H9 (cell line): ENCODE measurements around the gene CEP126. TPM values are rescaled to one million over a fixed set of nuclear protein-coding genes. Genes with fewer than 3 reads are reported as not detected.

Source experiments
- DNase-seq: peaks from one replicate; pipeline ENCODE4 v3.0.0-alpha.2; 2017
- H2AFZ ChIP-seq: one replicate; pipeline ENCODE4 v1.6.1; 2013; ENCODE audit warnings: mild to moderate bottlenecking, low read length, control low read depth, moderate library complexity
- H2AK5ac ChIP-seq: 2 replicates; pipeline ENCODE4 v1.6.1; 2013; ENCODE audit warnings: low read length, control low read depth, mixed read lengths; ENCODE audit not compliant: insufficient read length
- H2BK120ac ChIP-seq: one replicate; pipeline ENCODE4 v1.6.1; 2013; ENCODE audit warnings: low read depth, mild to moderate bottlenecking, low read length, control low read depth, inconsistent platforms; ENCODE audit not compliant: poor library complexity, severe bottlenecking
- H2BK12ac ChIP-seq: 2 replicates; pipeline ENCODE4 v1.6.1; 2013; ENCODE audit warnings: low read length, control low read depth, mixed read lengths, low read depth; ENCODE audit not compliant: insufficient read length
- H2BK15ac ChIP-seq: 2 replicates; pipeline ENCODE4 v1.6.1; 2013; ENCODE audit warnings: low read depth, low read length, control low read depth
- H2BK20ac ChIP-seq: one replicate; pipeline ENCODE4 v1.6.1; 2013; ENCODE audit warnings: low read depth, mild to moderate bottlenecking, low read length, control low read depth, inconsistent platforms; ENCODE audit not compliant: poor library complexity, severe bottlenecking
- H2BK5ac ChIP-seq: 2 replicates; pipeline ENCODE4 v1.6.1; 2013; ENCODE audit warnings: low read length, control low read depth, mixed read lengths; ENCODE audit not compliant: insufficient read length
- H3K14ac ChIP-seq: 2 replicates; pipeline ENCODE4 v1.6.1; 2013; ENCODE audit warnings: low read length, control low read depth; ENCODE audit not compliant: insufficient read depth
- H3K18ac ChIP-seq: 2 replicates; pipeline ENCODE4 v1.6.1; 2013; ENCODE audit warnings: low read depth, mild to moderate bottlenecking, mixed read lengths, low read length, control low read depth; ENCODE audit not compliant: insufficient read length
- H3K23ac ChIP-seq: 2 replicates; pipeline ENCODE4 v1.6.1; 2013; ENCODE audit warnings: low read length, control low read depth, mixed read lengths, low read depth; ENCODE audit not compliant: insufficient read length
- H3K23me2 ChIP-seq: 2 replicates; pipeline ENCODE4 v1.6.1; 2013; ENCODE audit warnings: low read depth, mild to moderate bottlenecking, mixed read lengths, low read length, control low read depth; ENCODE audit not compliant: insufficient read length, poor library complexity, severe bottlenecking
- H3K27ac ChIP-seq: 2 replicates; pipeline ENCODE4 v1.5.1; 2013; ENCODE audit warnings: low read length, control low read depth, mixed read lengths, low read depth; ENCODE audit not compliant: insufficient read length
- H3K27me3 ChIP-seq: 2 replicates; pipeline ENCODE4 v1.6.1; 2013; ENCODE audit warnings: low read length, control low read depth, inconsistent platforms; ENCODE audit not compliant: insufficient read depth
- H3K4ac ChIP-seq: 2 replicates; pipeline ENCODE4 v1.6.1; 2013; ENCODE audit warnings: low read depth, mild to moderate bottlenecking, control low read depth, inconsistent platforms, low read length, moderate library complexity
- H3K4me1 ChIP-seq: 2 replicates; pipeline ENCODE4 v1.6.1; 2013; ENCODE audit warnings: low read length, control low read depth, inconsistent platforms; ENCODE audit not compliant: insufficient read depth
- H3K4me2 ChIP-seq: 2 replicates; pipeline ENCODE4 v1.6.1; 2013; ENCODE audit warnings: low read length, control low read depth, mixed read lengths; ENCODE audit not compliant: insufficient read length, insufficient read depth
- H3K56ac ChIP-seq: 2 replicates; pipeline ENCODE4 v1.6.1; 2013; ENCODE audit warnings: low read depth, mild to moderate bottlenecking, mixed read lengths, low read length, control low read depth; ENCODE audit not compliant: insufficient read length
- H3K79me1 ChIP-seq: 2 replicates; pipeline ENCODE4 v1.6.1; 2013; ENCODE audit warnings: low read depth, mild to moderate bottlenecking, moderate library complexity, low read length, control low read depth, inconsistent platforms; ENCODE audit not compliant: insufficient read depth, poor library complexity, severe bottlenecking
- H3K79me2 ChIP-seq: 2 replicates; pipeline ENCODE4 v1.6.1; 2013; ENCODE audit warnings: low read length, control low read depth, inconsistent platforms; ENCODE audit not compliant: insufficient read depth
- H3K9ac ChIP-seq: 2 replicates; pipeline ENCODE4 v1.6.1; 2013; ENCODE audit warnings: low read length, control low read depth, mixed read lengths; ENCODE audit not compliant: insufficient read length; ENCODE audit errors: extremely low read depth
- H3K9me3 ChIP-seq: one replicate; pipeline ENCODE4 v1.6.1; 2013; ENCODE audit warnings: low read depth, low read length, inconsistent platforms; ENCODE audit not compliant: control insufficient read depth
- H3T11ph ChIP-seq: one replicate; pipeline ENCODE4 v1.6.1; 2013; ENCODE audit warnings: mild to moderate bottlenecking, low read length, control low read depth, inconsistent platforms
- H4K20me1 ChIP-seq: one replicate; pipeline ENCODE4 v1.6.1; 2013; ENCODE audit not compliant: control insufficient read depth, insufficient read length, insufficient read depth
- H4K5ac ChIP-seq: 2 replicates; pipeline ENCODE4 v1.6.1; 2013; ENCODE audit warnings: low read depth, mild to moderate bottlenecking, mixed read lengths, low read length, control low read depth; ENCODE audit not compliant: insufficient read length
- H4K8ac ChIP-seq: replicated peaks from 2 replicates; pipeline ENCODE4 v1.6.1; 2013; ENCODE audit warnings: low read length, control low read depth, mixed read lengths, low read depth; ENCODE audit not compliant: insufficient read length
- H4K91ac ChIP-seq: 2 replicates; pipeline ENCODE4 v1.6.1; 2013; ENCODE audit warnings: low read depth, mild to moderate bottlenecking, moderate library complexity, mixed read lengths, low read length, control low read depth; ENCODE audit not compliant: insufficient read length
- H3K27ac Mint-ChIP-seq, 3 experiments: 2 replicates in 2 of 3; 3 replicates in 1 of 3; pipeline ENCODE4 v1.8.0; 2020 to 2021; ENCODE audit warnings: mixed read lengths in 3 of 3, mild to moderate bottlenecking in 1 of 3, moderate library complexity in 1 of 3
- H3K27me3 Mint-ChIP-seq: 2 replicates; pipeline ENCODE4 v1.8.0; 2021; ENCODE audit warnings: low read depth, mild to moderate bottlenecking, moderate library complexity, mixed read lengths
- H3K36me3 Mint-ChIP-seq, 3 experiments: 2 replicates in 2 of 3; 3 replicates in 1 of 3; pipeline ENCODE4 v1.8.0; 2020 to 2021; ENCODE audit warnings: low read depth in 3 of 3, mixed read lengths in 3 of 3; ENCODE audit not compliant: insufficient read depth in 1 of 3
- H3K4me1 Mint-ChIP-seq, 2 experiments: 2 replicates each; pipeline ENCODE4 v1.8.0; 2020; ENCODE audit warnings: mixed read lengths in 2 of 2
- H3K4me3 Mint-ChIP-seq, 2 experiments: 2 replicates in 1 of 2; 3 replicates in 1 of 2; pipeline ENCODE4 v1.8.0; 2020 to 2021; ENCODE audit warnings: mild to moderate bottlenecking in 2 of 2, mixed read lengths in 2 of 2, moderate library complexity in 1 of 2
- H3K9me3 Mint-ChIP-seq, 2 experiments: 2 replicates in 1 of 2; 3 replicates in 1 of 2; pipeline ENCODE4 v1.8.0; 2020; ENCODE audit warnings: mild to moderate bottlenecking in 2 of 2, mixed read lengths in 2 of 2, moderate library complexity in 1 of 2
- WGBS: extraction: QIAGEN DNeasy Blood & Tissue Kit; methylation state at CpG from one replicate; pipeline ENCODE4 v1.1.7; 2013; ENCODE audit warnings: missing lambda C conversion rate, low lambda C conversion rate, mixed read lengths; ENCODE audit not compliant: insufficient read length; ENCODE audit errors: extremely low coverage; 5-methylcytosine and 5-hydroxymethylcytosine counted together
- total RNA-seq: library from RNA; stranded (reverse); gene quantifications from 2 replicates; pipeline ENCODE4 v1.2.1, GENCODE V29; 2021
- TF ChIP-seq, protein P1 (sequence below): fragments of 200-600 bp; sonication (generic); conservative IDR thresholded peaks from 3 replicates; pipeline ENCODE4 v1.8.0; 2021; ENCODE audit warnings: antibody characterized with exemption, mild to moderate bottlenecking

Gene CEP126
- total RNA-seq, 1 experiment from 2014 or later: 1.2 TPM

DNA sequence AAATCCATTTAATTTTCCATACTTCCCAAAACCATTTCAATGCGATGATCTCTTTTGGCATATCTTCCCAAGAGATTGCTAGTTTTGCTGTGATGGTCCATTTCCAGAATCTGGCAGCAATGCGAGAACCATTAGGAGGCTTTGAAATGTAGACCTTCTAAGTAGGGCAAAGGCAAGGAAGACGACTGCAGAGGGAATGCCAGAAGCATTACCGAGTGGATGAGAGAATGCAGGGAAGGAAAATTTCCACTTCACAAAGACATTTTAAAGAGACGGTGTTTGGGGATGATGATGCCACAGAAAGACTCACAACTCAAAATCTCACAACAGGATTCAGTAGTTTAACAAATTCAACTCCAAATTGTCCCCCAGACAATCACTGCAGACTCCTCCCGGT lies 471 bp upstream of the CEP126 start:
- no peaks in the 10 kb centered on the region for H3K9me3 Mint-ChIP-seq
- Histone ChIP-seq H4K5ac (no peak overlapping the region), H2AFZ (no peak overlapping the region), H4K20me1 (no peaks in the 10 kb centered on the region), H3K27me3 (no peaks in the 10 kb centered on the region), H3K4ac (no peak overlapping the region), H3K56ac (no peak overlapping the region), H2BK20ac (no peak overlapping the region), H2BK15ac (no peak overlapping the region), H3T11ph (no peak overlapping the region), H3K9ac (no peak overlapping the region), H3K27ac (no peak overlapping the region), H2BK120ac (no peak overlapping the region), H3K23ac (no peak overlapping the region), H3K4me1 (peaks cover 3% of the 10 kb centered on the region; the same call in 1 of the 2 replicates), H4K91ac (no peak overlapping the region), H3K18ac (no peak overlapping the region), H3K79me1 (no peaks in the 10 kb centered on the region), H4K8ac (no peak overlapping the region), H3K79me2 (no peaks in the 10 kb centered on the region), H2BK12ac (no peak overlapping the region), H2AK5ac (no peak overlapping the region), H3K23me2 (peaks cover 5% of the 10 kb centered on the region), H3K9me3 (no peaks in the 10 kb centered on the region), H3K14ac (no peak overlapping the region), H2BK5ac (no peak overlapping the region), H3K4me2 (peak overlapping the region; percentile 69)
- peak overlapping the region; percentile 78 to 92 for H3K4me3 Mint-ChIP-seq
- WGBS: 100% methylated on average over 1 of the region's 6 CpGs
- TF ChIP-seq, protein P1, sequence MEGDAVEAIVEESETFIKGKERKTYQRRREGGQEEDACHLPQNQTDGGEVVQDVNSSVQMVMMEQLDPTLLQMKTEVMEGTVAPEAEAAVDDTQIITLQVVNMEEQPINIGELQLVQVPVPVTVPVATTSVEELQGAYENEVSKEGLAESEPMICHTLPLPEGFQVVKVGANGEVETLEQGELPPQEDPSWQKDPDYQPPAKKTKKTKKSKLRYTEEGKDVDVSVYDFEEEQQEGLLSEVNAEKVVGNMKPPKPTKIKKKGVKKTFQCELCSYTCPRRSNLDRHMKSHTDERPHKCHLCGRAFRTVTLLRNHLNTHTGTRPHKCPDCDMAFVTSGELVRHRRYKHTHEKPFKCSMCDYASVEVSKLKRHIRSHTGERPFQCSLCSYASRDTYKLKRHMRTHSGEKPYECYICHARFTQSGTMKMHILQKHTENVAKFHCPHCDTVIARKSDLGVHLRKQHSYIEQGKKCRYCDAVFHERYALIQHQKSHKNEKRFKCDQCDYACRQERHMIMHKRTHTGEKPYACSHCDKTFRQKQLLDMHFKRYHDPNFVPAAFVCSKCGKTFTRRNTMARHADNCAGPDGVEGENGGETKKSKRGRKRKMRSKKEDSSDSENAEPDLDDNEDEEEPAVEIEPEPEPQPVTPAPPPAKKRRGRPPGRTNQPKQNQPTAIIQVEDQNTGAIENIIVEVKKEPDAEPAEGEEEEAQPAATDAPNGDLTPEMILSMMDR: no peak
- no peak overlapping the region for H3K27ac Mint-ChIP-seq
- no peaks in the 10 kb centered on the region for H3K27me3 Mint-ChIP-seq
- no peak for DNase-seq
- peaks cover 17 to 26% of the 10 kb centered on the region in 2 experiments for H3K4me1 Mint-ChIP-seq
- H3K36me3 Mint-ChIP-seq: no peaks in the 10 kb centered on the region
